ENCODE measurements around the gene MYEOV. TPM values are rescaled to one million over a fixed set of nuclear protein-coding genes. Genes with fewer than 3 reads are reported as not detected.

Gene MYEOV
- total and polyA plus RNA-seq, 9 of the 15 experiments (the other 6 are each of a cell fraction or from before 2014, with no cell fraction given) = 10.2 to 133 (median 32.2) TPM

DNA sequence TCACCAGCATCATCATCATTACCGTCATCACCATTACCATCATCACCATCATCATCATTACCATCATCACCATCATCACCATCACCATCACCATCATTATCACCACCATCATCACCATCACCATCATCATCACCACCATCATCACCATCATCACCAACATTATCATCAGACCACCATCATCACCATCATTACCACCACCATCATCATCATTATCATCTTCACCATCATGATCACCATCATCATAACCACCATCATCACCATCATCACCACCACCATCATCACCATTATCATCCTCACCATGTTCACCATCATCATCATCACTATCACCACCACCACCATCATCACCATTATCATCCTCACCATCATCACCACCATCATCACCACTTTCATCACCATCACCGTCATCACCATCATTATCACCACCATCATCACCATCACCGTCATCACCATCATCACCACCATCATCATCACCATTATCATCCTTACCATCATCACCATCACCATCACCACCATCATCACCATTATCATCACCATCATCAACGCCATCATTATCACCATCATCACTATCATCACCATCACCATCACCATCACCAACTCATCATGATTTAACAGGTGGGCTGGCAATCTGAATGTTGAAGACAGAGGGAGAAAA lies 2.4 kb upstream of the MYEOV start (continued):
- TF ChIP-seq, protein P1, sequence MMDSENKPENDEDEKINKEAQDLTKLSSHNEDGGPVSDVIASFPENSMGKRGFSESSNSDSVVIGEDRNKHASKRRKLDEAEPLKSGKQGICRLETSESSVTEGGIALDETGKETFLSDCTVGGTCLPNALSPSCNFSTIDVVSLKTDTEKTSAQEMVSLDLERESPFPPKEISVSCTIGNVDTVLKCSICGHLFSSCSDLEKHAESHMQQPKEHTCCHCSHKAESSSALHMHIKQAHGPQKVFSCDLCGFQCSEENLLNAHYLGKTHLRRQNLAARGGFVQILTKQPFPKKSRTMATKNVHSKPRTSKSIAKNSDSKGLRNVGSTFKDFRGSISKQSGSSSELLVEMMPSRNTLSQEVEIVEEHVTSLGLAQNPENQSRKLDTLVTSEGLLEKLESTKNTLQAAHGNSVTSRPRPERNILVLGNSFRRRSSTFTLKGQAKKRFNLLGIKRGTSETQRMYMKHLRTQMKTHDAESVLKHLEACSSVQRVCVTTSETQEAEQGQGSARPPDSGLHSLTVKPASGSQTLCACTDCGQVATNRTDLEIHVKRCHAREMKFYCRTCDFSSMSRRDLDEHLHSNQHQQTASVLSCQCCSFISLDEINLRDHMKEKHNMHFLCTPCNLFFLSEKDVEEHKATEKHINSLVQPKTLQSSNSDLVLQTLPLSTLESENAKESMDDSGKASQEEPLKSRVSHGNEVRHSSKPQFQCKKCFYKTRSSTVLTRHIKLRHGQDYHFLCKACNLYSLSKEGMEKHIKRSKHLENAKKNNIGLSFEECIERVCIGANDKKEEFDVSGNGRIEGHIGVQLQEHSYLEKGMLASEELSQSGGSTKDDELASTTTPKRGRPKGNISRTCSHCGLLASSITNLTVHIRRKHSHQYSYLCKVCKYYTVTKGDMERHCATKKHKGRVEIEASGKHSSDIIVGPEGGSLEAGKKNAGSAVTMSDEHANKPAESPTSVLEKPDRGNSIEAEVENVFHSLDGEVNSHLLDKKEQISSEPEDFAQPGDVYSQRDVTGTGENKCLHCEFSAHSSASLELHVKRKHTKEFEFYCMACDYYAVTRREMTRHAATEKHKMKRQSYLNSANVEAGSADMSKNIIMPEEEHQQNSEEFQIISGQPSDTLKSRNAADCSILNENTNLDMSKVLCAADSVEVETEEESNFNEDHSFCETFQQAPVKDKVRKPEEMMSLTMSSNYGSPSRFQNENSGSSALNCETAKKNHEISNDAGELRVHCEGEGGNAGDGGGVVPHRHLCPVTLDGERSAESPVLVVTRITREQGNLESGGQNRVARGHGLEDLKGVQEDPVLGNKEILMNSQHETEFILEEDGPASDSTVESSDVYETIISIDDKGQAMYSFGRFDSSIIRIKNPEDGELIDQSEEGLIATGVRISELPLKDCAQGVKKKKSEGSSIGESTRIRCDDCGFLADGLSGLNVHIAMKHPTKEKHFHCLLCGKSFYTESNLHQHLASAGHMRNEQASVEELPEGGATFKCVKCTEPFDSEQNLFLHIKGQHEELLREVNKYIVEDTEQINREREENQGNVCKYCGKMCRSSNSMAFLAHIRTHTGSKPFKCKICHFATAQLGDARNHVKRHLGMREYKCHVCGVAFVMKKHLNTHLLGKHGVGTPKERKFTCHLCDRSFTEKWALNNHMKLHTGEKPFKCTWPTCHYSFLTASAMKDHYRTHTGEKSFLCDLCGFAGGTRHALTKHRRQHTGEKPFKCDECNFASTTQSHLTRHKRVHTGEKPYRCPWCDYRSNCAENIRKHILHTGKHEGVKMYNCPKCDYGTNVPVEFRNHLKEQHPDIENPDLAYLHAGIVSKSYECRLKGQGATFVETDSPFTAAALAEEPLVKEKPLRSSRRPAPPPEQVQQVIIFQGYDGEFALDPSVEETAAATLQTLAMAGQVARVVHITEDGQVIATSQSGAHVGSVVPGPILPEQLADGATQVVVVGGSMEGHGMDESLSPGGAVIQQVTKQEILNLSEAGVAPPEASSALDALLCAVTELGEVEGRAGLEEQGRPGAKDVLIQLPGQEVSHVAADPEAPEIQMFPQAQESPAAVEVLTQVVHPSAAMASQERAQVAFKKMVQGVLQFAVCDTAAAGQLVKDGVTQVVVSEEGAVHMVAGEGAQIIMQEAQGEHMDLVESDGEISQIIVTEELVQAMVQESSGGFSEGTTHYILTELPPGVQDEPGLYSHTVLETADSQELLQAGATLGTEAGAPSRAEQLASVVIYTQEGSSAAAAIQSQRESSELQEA (IDR thresholded peaks at IDR 0.05; ENCODE audit: low read depth) = 0 out of 2 replicates have a peak, but pooled peaks have one; percentile 41
- TF ChIP-seq SMARCA5 (IDR thresholded peaks at IDR 0.05) (peak; percentile 12; the same call in 1 of the 2 replicates), ILF3 (IDR thresholded peaks at IDR 0.05; ENCODE audit: borderline replicate concordance) (no peak), MYBL2 (IDR thresholded peaks at IDR 0.05; ENCODE audit: low read depth) (no peak; the same call in 1 of the 2 replicates), MYBL2 (CRISPR knock-in tag; IDR thresholded peaks at IDR 0.05; ENCODE audit: borderline replicate concordance) (peak; percentile 57; the same call in 1 of the 2 replicates), EHMT2 (IDR thresholded peaks at IDR 0.05) (peak; percentile 84), NFE2L1 (tag; IDR thresholded peaks at IDR 0.05; ENCODE audit: borderline replicate concordance, low read depth) (no peak), HDAC1 (IDR thresholded peaks at IDR 0.05) (peak in 1 of 2 experiments; percentile 81; a peak in 2 of 4 replicates), YBX1 (IDR thresholded peaks at IDR 0.05) (0 out of 2 replicates have a peak, but pooled peaks have one; percentile 62), CSDE1 (IDR thresholded peaks at IDR 0.05) (0 out of 4 replicates have a peak, but pooled peaks of 1 of the 2 experiments have one; percentile 38), ELF4 (CRISPR knock-in tag; IDR thresholded peaks at IDR 0.05) (0 out of 2 replicates have a peak, but pooled peaks have one; percentile 40), ZNF41 (CRISPR knock-in tag; conservative IDR thresholded peaks at IDR 0.05) (no peak), RBFOX2 (IDR thresholded peaks at IDR 0.05; ENCODE audit: low read depth, low read length) (no peak)
- TF ChIP-seq, protein P2, sequence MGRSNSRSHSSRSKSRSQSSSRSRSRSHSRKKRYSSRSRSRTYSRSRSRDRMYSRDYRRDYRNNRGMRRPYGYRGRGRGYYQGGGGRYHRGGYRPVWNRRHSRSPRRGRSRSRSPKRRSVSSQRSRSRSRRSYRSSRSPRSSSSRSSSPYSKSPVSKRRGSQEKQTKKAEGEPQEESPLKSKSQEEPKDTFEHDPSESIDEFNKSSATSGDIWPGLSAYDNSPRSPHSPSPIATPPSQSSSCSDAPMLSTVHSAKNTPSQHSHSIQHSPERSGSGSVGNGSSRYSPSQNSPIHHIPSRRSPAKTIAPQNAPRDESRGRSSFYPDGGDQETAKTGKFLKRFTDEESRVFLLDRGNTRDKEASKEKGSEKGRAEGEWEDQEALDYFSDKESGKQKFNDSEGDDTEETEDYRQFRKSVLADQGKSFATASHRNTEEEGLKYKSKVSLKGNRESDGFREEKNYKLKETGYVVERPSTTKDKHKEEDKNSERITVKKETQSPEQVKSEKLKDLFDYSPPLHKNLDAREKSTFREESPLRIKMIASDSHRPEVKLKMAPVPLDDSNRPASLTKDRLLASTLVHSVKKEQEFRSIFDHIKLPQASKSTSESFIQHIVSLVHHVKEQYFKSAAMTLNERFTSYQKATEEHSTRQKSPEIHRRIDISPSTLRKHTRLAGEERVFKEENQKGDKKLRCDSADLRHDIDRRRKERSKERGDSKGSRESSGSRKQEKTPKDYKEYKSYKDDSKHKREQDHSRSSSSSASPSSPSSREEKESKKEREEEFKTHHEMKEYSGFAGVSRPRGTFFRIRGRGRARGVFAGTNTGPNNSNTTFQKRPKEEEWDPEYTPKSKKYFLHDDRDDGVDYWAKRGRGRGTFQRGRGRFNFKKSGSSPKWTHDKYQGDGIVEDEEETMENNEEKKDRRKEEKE (IDR thresholded peaks at IDR 0.05; ENCODE audit: borderline replicate concordance in 1 of 2, control insufficient read depth in 1 of 2, low read depth in 2 of 2, low read length in 1 of 2) = peak in 1 of 2 experiments; percentile 58; a peak in 1 of 4 replicates
- TF ChIP-seq, protein P3, sequence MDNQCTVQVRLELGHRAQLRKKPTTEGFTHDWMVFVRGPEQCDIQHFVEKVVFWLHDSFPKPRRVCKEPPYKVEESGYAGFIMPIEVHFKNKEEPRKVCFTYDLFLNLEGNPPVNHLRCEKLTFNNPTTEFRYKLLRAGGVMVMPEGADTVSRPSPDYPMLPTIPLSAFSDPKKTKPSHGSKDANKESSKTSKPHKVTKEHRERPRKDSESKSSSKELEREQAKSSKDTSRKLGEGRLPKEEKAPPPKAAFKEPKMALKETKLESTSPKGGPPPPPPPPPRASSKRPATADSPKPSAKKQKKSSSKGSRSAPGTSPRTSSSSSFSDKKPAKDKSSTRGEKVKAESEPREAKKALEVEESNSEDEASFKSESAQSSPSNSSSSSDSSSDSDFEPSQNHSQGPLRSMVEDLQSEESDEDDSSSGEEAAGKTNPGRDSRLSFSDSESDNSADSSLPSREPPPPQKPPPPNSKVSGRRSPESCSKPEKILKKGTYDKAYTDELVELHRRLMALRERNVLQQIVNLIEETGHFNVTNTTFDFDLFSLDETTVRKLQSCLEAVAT (IDR thresholded peaks at IDR 0.05) = peak in 1 of 2 experiments; percentile 48; a peak in 1 of 4 replicates

Data from K562 (cell line).